SU-DHL-6 (cell line): Measurements from ENCODE around the gene ACSF3.

Source experiments
- CTCF ChIP-seq: fragments of 200-600 bp; sonication (generic); IDR thresholded peaks from one replicate; pipeline ENCODE4 v1.5.1; 2017; ENCODE audit warnings: antibody characterized with exemption, mild to moderate bottlenecking, low read length, moderate library complexity; ENCODE audit not compliant: insufficient read depth, poor library complexity, severe bottlenecking
- EZH2phosphoT487 ChIP-seq: fragments of 200-600 bp; sonication (generic), shearing (Covaris generic); conservative IDR thresholded peaks from 2 replicates; pipeline ENCODE4 v1.6.1; 2018; ENCODE audit warnings: mild to moderate bottlenecking, antibody characterized with exemption, low read length, moderate library complexity, mixed read lengths

- TF ChIP-seq CTCF (no peak), EZH2phosphoT487 (no peak)
Observed at GRCh38 chr16:89092013-89092412, 1.6 kb upstream of the ACSF3 start.
